Nephron (organoid): Measurements from ENCODE around the gene CACNA2D4.
A peak's percentile ranks its signal among the peaks of the same experiment; 100 is the strongest.

Experiments
- H3K27ac Mint-ChIP-seq, 3 experiments: 2 replicates each; pipeline ENCODE4 v1.8.0; 2020; ENCODE audit warnings: mixed read lengths in 3 of 3, mild to moderate bottlenecking in 2 of 3, moderate library complexity in 1 of 3
- H3K27me3 Mint-ChIP-seq: 2 replicates; pipeline ENCODE4 v1.8.0; 2021; ENCODE audit warnings: low read depth, mild to moderate bottlenecking, moderate library complexity, mixed read lengths
- H3K36me3 Mint-ChIP-seq: 2 replicates; pipeline ENCODE4 v1.8.0; 2020; ENCODE audit warnings: low read depth, mixed read lengths
- H3K4me1 Mint-ChIP-seq: 2 replicates; pipeline ENCODE4 v1.8.0; 2020; ENCODE audit warnings: mixed read lengths
- H3K4me3 Mint-ChIP-seq, 3 experiments: 2 replicates each; pipeline ENCODE4 v1.8.0; 2020; ENCODE audit warnings: mild to moderate bottlenecking in 3 of 3, mixed read lengths in 3 of 3, moderate library complexity in 2 of 3
- H3K9me3 Mint-ChIP-seq: 2 replicates; pipeline ENCODE4 v1.8.0; 2020; ENCODE audit warnings: mixed read lengths
- TF ChIP-seq, protein P1 (sequence below), 3 experiments: fragments of 200-600 bp; sonication (generic); IDR thresholded peaks; one replicate each; pipeline ENCODE4 v1.5.0; 2021; ENCODE audit warnings: antibody characterized with exemption in 3 of 3; ENCODE audit not compliant: unreplicated experiment in 3 of 3

The CACNA2D4 gene

DNA sequence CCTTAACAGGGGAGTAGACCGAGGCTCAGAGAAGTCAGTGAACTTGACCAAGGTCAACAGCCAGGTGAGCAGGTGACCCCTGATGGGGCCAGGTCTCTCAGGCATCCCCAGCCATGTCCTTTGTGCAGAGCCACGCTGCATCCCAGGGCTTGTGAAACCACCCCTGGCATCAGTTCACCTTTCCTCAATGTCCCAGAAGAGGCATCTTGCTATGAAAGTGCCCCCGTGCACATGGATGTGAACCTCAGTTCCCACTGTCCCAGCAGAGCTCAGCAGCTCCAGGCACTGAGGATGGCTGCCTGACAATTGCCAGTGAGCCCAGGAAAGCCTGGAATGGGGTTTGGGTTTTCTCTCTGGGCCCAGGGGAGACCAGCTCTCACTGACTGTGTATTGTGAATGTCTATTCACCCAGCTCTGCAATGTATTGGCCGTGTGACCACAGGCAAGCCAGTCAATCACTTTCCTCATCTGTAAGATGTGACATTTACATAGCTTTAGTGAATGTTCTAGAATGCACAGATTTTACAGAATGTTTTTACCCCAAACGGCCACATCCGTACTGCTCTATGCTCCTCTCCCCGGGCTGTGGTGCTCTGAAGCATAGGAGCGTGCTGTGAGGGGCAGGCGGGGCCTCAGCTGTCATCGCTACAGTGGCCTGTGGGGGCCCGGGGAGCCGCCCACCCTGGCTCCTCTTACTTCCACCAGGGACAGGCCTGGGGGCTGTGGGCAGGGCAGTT lies 4.9 kb downstream of the CACNA2D4 start:
- no peaks in the 10 kb centered on the region for H3K36me3 Mint-ChIP-seq
- H3K4me1 Mint-ChIP-seq, result peaks cover 38% of the 10 kb centered on the region
- H3K27ac Mint-ChIP-seq, result peak overlapping the region in 1 of 3 experiments; percentile 32
- H3K4me3 Mint-ChIP-seq, result no peak overlapping the region
- peaks cover 13% of the 10 kb centered on the region for H3K27me3 Mint-ChIP-seq
- H3K9me3 Mint-ChIP-seq, result no peaks in the 10 kb centered on the region
- TF ChIP-seq, protein P1, sequence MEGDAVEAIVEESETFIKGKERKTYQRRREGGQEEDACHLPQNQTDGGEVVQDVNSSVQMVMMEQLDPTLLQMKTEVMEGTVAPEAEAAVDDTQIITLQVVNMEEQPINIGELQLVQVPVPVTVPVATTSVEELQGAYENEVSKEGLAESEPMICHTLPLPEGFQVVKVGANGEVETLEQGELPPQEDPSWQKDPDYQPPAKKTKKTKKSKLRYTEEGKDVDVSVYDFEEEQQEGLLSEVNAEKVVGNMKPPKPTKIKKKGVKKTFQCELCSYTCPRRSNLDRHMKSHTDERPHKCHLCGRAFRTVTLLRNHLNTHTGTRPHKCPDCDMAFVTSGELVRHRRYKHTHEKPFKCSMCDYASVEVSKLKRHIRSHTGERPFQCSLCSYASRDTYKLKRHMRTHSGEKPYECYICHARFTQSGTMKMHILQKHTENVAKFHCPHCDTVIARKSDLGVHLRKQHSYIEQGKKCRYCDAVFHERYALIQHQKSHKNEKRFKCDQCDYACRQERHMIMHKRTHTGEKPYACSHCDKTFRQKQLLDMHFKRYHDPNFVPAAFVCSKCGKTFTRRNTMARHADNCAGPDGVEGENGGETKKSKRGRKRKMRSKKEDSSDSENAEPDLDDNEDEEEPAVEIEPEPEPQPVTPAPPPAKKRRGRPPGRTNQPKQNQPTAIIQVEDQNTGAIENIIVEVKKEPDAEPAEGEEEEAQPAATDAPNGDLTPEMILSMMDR (IDR thresholded peaks at IDR 0.05; ENCODE audit: unreplicated experiment in 3 of 3), result no peak

DNA sequence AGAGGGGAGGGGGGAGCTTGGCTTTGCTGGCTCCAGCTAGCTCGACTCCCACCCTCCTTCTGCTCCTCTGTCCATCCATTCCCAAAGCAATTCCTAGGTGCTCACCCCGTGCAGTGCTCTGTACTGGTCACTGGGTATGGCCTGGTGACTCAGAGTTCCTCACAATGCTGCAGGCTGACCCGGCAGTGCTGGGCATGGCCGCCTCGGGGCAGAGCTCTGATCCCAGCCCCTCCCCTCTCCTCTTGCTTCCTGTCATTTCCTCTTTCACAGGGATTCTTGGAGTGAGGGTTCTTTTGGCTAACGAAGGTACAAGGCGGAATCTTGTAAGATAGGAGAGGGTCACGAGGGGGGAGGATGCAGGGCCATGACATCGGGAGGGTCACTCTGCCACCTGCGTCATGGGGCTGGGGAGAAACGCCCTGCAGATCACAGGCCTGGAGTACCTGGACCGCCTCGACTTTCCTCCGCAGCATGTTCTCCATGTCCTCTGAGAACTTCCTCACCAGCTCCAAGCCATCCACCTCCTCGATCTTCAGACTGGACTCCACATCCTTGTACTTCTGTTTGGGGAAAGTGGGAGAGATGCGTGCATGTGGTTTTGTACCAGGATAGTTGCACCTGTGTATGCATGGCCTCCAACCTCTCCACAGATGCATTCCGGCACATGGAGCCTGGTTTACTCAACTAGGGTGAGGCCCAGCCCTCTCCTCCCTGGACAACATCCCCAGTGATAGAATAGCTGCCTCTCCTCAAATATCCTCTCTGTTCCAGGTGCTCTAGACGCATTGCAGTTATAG lies 5.7 kb downstream of the CACNA2D4 start:
- TF ChIP-seq, protein P1 (IDR thresholded peaks at IDR 0.05; ENCODE audit: unreplicated experiment in 3 of 3), result no peak
- Mint-ChIP-seq H3K4me1 (peaks cover 36% of the 10 kb centered on the region), H3K36me3 (peaks cover 1% of the 10 kb centered on the region), H3K27me3 (peaks cover 13% of the 10 kb centered on the region), H3K27ac (no peak overlapping the region), H3K9me3 (no peaks in the 10 kb centered on the region), H3K4me3 (no peak overlapping the region)

DNA sequence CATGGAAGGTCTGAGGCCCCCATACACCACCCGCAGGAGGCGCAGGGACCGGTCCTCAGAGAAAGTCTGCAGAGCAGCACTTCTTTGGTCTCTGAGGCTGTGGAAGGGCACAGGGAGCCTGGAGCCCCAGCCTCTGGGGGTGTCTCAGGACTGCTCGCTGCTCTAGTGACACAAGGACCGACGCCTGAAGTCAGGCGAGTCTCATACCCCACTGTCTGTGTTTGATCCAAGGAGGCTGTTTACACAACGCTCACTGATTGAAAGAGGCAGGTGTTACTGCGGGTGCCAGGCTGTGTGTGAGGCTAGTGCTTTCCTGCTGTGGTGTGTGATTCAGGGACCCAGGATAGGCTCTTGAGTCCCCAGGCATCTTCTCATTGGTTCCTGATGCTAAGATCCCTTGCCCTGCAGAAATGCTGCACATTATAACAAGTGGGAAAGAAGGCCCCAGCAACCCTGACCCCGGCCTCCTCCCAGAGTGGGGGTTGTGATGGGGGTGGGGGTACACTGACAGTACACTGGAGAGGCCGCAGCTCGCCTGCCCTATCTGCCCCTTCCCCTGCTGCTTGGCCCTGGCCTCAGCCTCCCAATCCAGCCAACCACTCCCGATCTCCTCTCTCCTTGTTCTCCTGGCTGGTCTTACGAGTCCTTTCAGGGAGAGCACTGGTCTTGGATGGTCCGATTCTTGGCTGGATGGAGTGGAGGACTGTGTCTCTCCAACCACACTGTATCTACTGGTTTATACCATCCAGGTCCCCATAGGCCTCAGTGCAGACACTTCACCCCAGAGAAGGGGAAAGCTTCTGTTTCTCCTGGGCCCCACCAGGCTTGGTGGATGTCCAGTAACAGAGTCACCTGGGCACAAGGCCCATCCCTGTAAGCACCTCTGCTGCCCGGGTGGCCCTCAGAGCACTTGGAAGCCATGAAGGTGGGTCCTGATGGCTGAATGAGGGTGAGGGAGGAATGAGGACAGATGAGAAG lies 6.6 kb downstream of the CACNA2D4 start:
- TF ChIP-seq, protein P1 (IDR thresholded peaks at IDR 0.05; ENCODE audit: unreplicated experiment in 3 of 3), result no peak
- peaks cover 27% of the 10 kb centered on the region for H3K4me1 Mint-ChIP-seq
- H3K9me3 Mint-ChIP-seq, result peaks cover 3% of the 10 kb centered on the region

DNA sequence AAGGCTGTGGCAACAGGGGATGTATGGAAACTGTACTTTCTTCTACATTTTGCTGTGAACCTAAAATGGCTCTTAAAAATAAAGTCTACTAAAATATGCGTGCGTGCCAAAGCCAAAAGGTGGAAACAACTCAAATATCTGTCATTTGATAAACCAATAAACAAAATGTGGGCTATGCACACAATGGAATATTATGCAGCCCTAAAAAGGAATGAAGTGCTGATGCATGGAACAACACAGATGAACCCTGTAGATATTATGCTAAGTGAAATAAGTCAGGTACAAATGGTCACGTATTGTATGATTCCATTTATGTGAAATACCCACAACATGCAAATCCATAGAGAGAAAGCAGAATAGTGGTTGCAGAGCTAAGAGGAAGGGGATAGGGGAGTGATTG lies 8.0 kb downstream of the CACNA2D4 start:
- Mint-ChIP-seq H3K4me3 (no peak overlapping the region), H3K4me1 (peaks cover 15% of the 10 kb centered on the region), H3K27ac (no peak overlapping the region), H3K36me3 (peaks cover 6% of the 10 kb centered on the region), H3K9me3 (peaks cover 15% of the 10 kb centered on the region), H3K27me3 (peaks cover 3% of the 10 kb centered on the region)
- TF ChIP-seq, protein P1 (IDR thresholded peaks at IDR 0.05; ENCODE audit: unreplicated experiment in 3 of 3), result no peak

More for the DNA sequence above, 6.6 kb downstream of the CACNA2D4 start:
- H3K4me3 Mint-ChIP-seq, result no peak overlapping the region
- H3K36me3 Mint-ChIP-seq, result peaks cover 3% of the 10 kb centered on the region
- H3K27me3 Mint-ChIP-seq, result peaks cover 10% of the 10 kb centered on the region
- peak overlapping the region in 2 of 3 experiments; percentile 25 to 74 for H3K27ac Mint-ChIP-seq

DNA sequence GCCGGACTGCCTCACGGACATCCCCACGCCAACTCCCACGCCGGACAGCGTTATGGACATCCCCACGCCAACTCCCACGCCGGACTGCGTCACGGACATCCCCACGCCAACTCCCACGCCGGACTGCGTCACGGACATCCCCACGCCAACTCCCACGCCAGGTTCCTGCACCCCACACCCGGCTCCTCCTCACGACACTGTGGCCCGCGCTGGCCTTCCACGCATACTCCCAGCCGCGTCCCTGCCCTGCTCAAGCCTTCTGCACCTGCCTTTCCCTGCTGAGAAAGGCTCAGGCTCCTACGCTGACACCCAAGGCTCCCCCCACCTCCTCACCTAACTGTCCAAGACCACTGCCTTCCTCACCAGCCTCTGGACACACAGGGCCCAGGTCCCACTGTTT lies 9.7 kb downstream of the CACNA2D4 start:
- H3K36me3 Mint-ChIP-seq, result peaks cover 10% of the 10 kb centered on the region
- H3K27me3 Mint-ChIP-seq, result no peaks in the 10 kb centered on the region
- H3K9me3 Mint-ChIP-seq, result peaks cover 23% of the 10 kb centered on the region
- H3K4me3 Mint-ChIP-seq, result no peak overlapping the region
- TF ChIP-seq, protein P1 (IDR thresholded peaks at IDR 0.05; ENCODE audit: unreplicated experiment in 3 of 3), result no peak
- H3K4me1 Mint-ChIP-seq, result peaks cover 4% of the 10 kb centered on the region
- H3K27ac Mint-ChIP-seq, result no peak overlapping the region
